ENCODE results near the gene DLGAP4.
"Not testable (repeated sequence)": the region's sequence is repeated elsewhere in the genome, so short reads cannot be mapped to it uniquely, and the experiment has no call there.

Gene DLGAP4

GRCh38 chr20:36541227-36541767, 235.2 kb downstream of the DLGAP4 start, which contains the start of gene MYL9:
Gene MYL9 (plus strand): TSS chr20:36541519. CDS start chr20:36544885, 3,366 bp downstream.
- DNase-seq (ENCODE audit: low spot score) = no peak

- DNase-seq (ENCODE audit: low spot score) = no peak
These were observed 235.8 kb downstream of the DLGAP4 start for GRCh38 chr20:36541768-36542488.

GRCh38 chr20:36542516-36543183, 236.5 kb downstream of the DLGAP4 start:
- no peak for DNase-seq (ENCODE audit: low spot score)

- no peak for DNase-seq (ENCODE audit: low spot score)
These were observed 237.3 kb downstream of the DLGAP4 start for GRCh38 chr20:36543184-36544133.

- DNase-seq (ENCODE audit: low spot score) = no peak
These were observed 238.2 kb downstream of the DLGAP4 start for GRCh38 chr20:36544134-36545018.

- no peak for DNase-seq (ENCODE audit: low spot score)
These were observed 240.1 kb downstream of the DLGAP4 start for GRCh38 chr20:36546111-36546736.

GRCh38 chr20:36547186-36548005, 241.3 kb downstream of the DLGAP4 start:
- DNase-seq (ENCODE audit: low spot score) = no peak

GRCh38 chr20:36548006-36548315, 241.8 kb downstream of the DLGAP4 start:
- no peak for DNase-seq (ENCODE audit: low spot score)

GRCh38 chr20:36548704-36549627, 242.8 kb downstream of the DLGAP4 start:
- DNase-seq (ENCODE audit: low spot score) = no peak

GRCh38 chr20:36549628-36549941, 243.4 kb downstream of the DLGAP4 start:
- no peak for DNase-seq (ENCODE audit: low spot score)

- DNase-seq (ENCODE audit: low spot score) = no peak
These were observed 244.0 kb downstream of the DLGAP4 start for GRCh38 chr20:36549942-36550789.

GRCh38 chr20:36550790-36551299, 244.7 kb downstream of the DLGAP4 start:
- DNase-seq (ENCODE audit: low spot score) = no peak

- DNase-seq (ENCODE audit: low spot score) = no peak
These were observed 249.1 kb downstream of the DLGAP4 start for GRCh38 chr20:36555248-36555647.

- no peak for DNase-seq (ENCODE audit: low spot score)
These were observed 256.6 kb downstream of the DLGAP4 start for GRCh38 chr20:36562724-36563123.

- DNase-seq (ENCODE audit: low spot score) = no peak
These were observed 257.2 kb downstream of the DLGAP4 start for GRCh38 chr20:36563374-36563773.

GRCh38 chr20:36564078-36564725, 258.1 kb downstream of the DLGAP4 start:
- not testable (repeated sequence) for DNase-seq (ENCODE audit: low spot score)

- DNase-seq (ENCODE audit: low spot score) = not testable (repeated sequence)
These were observed 258.6 kb downstream of the DLGAP4 start for GRCh38 chr20:36564726-36565121.

Measured in activated CD4-positive, alpha-beta T cell treated with anti-CD3 and anti-CD28 coated beads, Interleukin-2, Interleukin-4, amounts not matched to agents 100 ng/mL and 50 ng/mL, durations not matched to agents 16 hours and 8 hours (primary cell).